Posterior cingulate gyrus (tissue), 11 donors: ENCODE measurements around the gene GABRD.

Experiments
- DNase-seq, 10 donors: peaks; one replicate each; pipeline versions ENCODE4 v3.0.0 to v3.0.0-alpha.2; 2020 to 2021; ENCODE audit warnings: mixed read lengths in 3 of 10
- intact Hi-C: fragments of 100-400 bp; cut with DNase I; formaldehyde crosslinking; loops from one replicate; pipeline ENCODE4 v1.15.1; 2023

The GABRD gene

DNA sequence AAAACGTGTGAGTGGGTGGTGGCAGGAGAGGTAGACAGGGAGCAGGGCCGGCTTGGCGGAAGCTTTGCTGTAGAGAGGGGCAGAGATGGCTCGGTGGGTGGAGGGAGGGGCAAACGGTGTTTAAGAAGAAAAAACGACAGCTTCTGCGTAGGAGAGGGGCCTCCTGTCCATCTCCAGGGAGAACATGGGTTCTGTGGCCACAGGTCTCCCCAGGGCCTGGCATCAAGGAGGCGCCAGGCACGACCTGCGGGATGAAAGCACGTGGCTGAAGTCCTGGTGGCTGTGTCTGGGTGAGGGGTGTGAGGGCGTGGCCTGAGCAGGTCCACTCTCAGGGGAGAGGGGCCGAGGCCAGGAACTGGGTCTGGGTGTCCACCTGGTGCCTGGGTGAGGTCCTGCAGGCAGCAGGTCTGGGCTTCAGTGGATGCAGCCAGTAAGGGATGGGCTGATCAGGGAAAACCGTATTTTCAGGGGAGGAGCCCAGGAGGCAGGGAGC lies 30.1 kb downstream of the GABRD start:
- no peak for DNase-seq

DNA sequence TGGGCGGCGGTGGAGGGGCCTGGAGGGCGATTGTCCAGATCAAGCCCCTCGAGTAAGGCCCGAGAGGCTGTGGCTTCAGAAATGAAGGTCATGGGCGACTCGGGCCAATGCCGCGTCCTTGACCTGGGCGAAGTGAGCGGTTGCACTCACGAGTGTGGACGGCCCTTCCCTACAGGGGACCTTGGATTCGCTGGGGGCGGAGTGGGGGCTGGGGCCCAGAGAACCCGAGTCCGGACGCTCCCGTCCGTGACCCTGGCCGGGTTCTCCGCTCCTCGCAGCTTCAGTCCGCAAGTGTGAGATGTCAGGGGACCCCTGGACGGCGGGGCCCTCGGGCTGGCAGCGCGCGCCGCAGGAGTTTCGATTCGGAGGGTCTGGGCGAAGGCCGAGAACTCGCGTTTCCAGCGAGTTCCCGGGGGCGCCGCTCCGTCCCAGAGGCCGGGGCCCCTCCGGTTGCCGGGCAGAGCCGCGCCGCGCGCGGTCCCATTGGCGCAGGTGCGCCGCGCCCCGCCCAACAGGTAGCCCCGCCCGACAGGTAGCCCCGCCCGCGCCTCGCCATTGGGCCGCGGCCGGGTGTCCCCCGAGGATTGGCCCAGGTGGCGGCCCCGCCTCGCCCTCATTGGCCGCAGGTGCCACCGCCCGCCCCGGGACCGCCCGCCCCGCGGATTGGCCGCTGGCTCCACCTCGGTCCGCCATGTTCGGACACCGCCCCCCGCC lies 30.7 kb downstream of the GABRD start, which contains the start of gene PRKCZ:
PRKCZ (plus strand) TSS at position 694 of the 714 bp plus-strand sequence. CDS start 220 bp downstream, outside the sequence.
- intact Hi-C loops, result no loop called here

More for the DNA sequence above, 30.1 kb downstream of the GABRD start:
- intact Hi-C loops, result no loop called here

DNA sequence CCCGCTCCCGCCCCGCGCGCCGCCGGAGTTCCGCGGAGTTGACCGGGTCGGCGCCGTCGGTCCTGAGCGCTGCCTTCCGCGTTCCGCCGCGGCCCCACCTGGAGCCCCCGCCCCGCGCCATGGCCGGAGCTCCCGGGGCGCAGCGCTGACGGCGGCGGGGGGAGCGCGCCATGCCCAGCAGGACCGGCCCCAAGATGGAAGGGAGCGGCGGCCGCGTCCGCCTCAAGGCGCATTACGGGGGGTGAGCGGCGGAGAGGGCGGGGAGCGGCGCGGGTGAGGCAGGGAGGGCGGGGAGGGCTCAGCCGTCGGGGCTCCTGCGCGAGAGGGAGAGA lies 31.3 kb downstream of the GABRD start:
- intact Hi-C loops, result no loop called here
- DNase-seq, result no peak

More for the DNA sequence above, 30.7 kb downstream of the GABRD start, which contains the start of gene PRKCZ:
- DNase-seq, result peak in 1 of 10 donors; percentile 76

DNA sequence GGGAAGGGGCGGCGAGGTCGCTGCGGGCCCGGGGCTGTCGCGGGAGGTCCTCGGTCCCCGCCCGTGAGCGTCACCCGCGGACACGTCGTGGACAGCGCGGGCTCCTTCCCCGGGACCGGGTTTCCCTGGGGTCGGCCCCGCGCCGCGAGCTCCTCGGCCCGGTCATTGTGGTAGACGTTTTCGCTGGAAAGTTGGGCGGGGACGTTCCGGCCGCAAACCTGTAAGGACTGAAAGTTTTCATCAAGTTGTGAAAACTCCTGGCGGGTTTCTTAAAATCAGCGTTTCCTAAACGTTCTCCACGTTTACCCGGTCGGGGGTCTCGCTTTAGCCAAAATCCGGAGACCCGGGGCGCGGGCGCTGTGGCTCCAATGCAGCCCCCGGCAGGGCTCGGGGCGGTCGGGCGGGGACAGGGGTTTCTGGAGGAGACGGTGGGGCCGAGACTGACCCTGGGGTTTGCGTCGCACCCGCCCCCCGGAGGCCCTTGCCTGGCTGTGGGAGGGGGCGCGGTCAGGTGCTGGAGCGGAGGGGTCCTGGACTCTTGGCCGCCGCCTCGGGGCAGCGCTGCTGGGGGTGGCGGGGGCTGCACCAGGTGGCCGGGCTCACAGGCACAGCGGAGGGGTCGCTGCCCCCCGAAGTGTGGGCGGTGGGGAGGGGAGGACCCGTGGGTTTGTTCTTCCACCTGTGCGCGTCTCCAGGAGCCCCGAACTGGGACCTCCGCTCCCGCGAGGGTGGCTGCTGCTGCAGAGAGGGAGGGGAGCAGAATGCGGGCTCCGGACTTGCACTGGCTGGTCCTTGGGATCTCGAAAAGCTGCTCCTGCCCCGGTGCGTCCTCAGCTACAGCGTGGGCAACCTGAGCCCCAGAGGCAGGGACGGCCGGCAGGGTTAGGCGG lies 31.9 kb downstream of the GABRD start:
- intact Hi-C loops, result no loop called here
- peak in 1 of 10 donors; percentile 68 for DNase-seq

DNA sequence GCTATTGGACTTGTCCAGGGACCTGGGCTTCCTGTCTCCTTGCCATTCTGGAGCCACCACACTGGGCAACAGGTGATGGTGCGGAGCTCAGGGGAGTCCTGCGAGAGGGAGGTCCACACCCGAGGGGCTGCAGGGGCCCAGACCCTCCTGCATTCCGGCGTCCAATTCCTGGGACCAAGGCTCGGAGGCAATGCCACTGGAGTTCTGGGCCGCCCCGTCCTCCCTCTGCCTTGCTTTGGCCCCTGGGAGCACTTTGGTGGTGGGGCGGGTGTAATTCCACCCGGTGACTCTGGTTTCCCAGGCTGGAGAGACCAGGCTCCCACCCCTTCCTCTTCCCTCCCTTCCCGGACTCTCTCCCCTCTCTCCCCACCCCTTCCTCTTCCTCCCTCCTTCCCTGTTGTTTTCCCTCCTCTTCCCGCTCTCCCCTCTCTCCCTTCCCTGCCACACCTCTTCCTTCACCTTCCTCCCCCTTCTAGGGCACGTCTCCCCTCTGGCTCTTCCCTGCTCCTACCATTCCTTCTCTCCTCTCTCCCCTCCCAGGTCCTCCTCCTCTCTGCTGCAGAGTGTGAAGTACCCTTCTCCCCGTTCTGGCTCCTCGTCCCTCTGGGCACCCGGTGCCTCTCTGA lies 33.0 kb downstream of the GABRD start:
- DNase-seq, result no peak
- intact Hi-C loops, result no loop called here

DNA sequence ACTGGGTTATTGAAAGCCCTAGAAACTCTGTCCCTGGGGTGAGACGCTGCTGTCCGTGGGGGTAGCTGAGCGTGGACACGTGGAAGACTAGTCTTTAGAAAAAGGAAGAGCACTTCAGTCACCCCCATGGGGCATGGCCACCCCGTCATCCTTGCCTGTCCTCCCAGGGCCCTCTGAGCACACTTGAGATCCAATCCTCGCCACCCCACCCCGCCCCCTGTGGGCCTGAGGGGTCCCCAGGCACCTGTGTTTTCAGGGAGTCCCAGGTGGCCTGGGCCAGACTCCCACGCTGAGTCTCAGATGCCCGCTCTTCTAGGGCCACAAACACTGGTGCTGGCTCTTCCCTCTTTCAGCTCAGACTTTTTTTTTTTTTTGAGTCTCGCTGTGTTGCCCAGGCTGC lies 33.6 kb downstream of the GABRD start:
- intact Hi-C loops, result no loop called here

DNA sequence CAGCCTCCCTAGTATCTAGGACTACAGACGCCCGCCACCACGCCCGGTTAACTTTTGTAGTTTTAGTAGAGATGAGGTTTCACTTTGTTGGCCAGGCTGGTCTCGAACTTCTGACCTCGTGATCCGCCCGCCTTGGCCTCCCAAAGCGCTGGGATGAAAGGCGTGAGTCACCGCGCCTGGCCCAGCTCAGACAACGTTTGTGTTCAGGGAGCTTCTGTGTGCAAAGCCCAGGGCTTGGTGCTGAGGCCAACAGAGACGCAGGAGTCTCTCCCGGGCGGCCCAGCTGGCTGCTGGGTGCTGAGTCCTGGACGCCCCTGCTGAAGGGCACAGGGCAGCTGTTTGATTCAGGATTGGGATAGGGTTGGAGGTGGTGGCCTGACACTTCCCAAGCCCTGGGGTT lies 34.1 kb downstream of the GABRD start:
- intact Hi-C loops, result no loop called here
- no peak for DNase-seq

More for the DNA sequence above, 33.6 kb downstream of the GABRD start:
- DNase-seq, result no peak

DNA sequence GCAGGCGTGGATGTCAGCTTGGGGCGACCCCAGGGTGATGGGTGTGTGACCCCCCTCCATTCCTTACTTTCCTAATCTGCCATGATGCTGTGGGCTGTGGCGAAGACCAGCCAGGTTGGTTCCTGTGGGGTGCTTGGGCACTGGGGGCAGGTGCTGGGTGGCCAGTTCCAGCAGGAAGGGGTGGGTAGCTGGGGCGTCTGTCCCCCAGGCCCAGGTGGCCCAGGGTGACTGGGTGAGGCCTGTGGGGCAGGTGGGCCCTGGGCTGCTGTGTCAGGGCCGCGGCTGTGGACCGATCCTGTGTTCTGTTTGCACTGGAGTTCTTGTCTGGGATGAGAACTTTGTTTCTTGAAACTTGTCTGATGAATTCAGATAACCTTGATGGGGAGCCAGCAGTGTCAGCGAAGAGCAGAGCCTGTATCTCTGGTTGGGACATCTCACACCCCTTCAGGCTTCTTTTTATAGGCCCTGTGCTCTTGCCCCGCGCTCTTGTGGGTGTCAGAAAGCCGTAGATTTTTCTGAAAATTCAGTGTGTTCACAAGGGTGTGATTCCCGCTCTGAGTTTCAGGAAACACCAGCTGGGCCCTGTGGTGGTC lies 34.7 kb downstream of the GABRD start:
- intact Hi-C loops, result no loop called here
- DNase-seq, result no peak

DNA sequence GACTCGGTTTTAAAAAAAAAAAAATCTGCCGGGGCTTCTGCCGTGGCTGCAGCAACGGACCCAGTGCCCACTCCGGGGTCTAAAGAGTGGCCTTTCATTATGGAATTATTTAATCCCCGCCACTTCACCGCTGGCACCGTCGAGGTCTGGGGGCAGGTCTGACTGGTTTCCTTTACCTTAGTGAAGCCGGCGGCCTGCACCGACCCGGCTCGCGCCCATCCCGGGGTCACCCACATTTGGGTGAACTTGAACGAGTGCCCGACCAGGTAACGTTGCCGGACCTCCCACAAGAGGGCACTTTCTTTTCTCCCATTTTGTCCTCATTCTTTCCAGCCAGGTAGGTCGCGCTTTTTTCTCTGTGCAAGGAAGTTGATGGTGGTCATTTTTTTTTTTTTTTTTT lies 35.4 kb downstream of the GABRD start:
- intact Hi-C loops, result no loop called here
- DNase-seq, result peak in 1 of 10 donors; percentile 65

DNA sequence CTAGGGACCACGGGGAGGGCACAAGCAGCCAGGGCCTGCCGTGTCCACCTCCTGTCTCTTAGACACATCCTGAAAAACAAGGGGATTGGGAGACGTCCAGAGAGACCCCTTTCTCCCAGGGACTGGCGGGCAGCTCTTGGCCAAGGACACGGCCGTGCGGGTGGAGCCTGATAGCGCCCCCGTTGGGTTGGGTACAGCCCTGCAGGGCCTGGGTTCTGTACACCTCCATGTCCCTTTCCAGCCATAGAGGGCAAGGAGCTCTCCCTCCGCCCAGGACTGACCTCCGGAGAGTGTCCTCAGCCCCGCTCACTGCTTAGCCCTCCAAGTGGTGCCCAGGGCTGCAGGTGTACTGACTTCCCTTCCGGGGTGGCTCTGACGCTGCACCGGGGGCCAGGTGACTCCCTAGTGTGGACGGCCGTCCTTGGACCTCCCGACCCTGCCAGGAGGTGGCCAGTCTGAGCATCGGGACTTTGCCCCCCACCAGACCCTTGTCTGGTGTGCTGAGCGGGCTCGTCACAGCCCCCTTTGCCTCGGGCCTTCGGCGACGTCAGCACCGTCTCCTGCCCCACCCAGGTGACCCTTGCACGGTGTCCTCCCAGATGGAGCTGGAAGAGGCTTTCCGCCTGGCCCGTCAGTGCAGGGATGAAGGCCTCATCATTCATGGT lies 36.9 kb downstream of the GABRD start:
- intact Hi-C loops, result no loop called here

DNA sequence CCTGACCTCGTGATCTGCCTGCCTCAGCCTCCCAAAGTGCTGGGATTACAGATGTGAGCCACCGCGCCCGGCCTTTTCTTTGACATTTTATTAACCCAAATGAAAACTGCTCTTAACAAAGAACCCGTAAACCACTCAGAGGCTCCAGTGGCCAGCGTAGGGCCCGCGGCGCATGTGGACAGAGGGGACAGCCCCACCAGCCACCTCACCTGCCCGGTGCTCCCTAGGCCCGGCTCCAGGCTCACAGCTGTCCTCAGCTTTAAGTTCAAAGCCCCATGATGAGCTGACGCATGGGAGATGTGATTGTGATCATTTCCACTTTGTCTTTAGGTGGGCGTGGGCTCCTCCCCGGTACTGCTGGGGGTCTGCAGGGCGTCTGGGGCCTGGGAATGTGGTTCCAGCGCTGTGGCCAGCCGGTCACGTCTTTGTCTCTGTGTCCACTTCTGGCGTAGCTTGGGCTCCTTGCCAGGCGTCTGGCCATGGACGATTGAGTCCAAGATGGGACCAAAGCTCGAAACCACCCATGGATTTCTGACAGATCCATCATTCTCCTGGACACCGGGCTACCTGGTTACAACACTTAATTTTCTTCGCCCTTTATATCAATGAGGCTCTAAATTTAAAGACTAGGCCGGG lies 37.9 kb downstream of the GABRD start:
- DNase-seq, result no peak
- intact Hi-C loops, result no loop called here

More for the DNA sequence above, 36.9 kb downstream of the GABRD start:
- peak in 1 of 10 donors; percentile 80 for DNase-seq

DNA sequence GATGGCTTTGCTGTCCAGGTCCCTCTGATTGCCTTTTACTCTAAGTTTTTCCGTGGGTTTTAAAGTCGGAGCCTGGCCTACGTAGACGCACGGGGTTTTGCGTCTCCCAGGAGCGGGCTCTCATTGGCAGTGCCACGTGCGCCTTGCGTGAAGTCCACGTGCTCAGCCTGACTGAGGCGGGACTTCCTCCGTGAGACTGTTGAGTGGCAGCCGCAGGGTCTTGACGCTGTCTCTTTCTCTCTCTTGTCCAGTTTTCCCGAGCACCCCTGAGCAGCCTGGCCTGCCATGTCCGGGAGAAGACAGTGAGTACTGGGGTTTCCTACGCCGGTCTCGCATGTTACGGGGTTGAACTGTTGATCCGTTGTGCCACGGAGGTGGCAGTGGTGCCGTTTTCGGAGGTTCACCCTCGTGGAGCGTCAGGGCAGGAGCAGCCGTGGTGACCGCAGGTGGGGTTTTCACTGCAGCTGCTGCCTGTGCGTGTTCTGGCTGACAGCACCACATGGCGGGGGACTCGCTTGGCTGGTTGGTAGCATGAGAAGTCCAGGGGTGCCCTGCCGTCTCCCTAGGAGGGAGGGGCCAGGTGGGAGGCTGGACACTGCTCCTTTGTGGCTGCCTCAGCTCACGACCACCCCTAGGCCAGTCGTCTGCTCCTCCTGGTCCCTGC lies 40.3 kb downstream of the GABRD start:
- DNase-seq, result peak in 1 of 10 donors; percentile 62
- intact Hi-C loops, result no loop called here

DNA sequence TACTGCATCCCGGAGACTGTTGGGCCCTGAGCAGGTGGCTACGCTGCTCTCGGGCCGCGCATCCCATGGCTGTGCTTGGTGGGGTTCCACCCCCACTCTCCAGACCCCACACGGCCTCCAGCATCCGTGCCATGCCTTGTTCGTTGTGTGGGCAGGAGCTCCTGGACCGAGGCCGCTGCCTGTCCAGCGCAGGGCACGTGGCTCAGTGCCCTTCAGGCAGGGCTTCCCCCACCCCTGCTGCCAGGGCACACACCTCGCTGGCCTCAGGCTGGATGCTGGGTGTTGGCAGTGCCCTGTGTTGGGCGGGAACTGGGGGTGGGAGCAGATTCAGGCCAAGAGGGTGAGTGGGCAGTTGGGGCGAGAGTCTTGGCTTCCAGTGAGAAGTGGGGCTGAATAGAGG lies 40.9 kb downstream of the GABRD start:
- intact Hi-C loops, result no loop called here
- DNase-seq, result peak in 1 of 10 donors; percentile 66

DNA sequence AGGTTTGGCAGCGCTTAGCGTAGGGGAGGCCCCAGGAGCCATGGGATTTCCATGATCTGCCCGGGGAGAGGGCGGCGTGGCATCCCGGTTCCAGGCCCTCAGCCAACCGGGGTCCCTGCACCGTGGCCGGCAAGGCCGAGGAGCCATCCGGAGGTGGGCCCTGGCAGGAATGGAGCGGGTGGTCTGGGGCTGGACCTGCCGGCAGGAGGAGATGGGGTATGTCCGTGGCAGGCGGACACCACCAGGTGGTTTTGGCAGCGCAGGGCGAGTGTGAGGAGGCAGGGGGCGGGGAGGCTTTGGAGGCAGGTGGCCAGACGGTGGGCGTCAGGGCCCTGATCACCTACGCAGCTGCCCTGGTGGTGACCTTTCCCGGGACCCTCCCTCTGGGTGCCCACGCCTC lies 41.4 kb downstream of the GABRD start:
- peak in 1 of 10 donors; percentile 67 for DNase-seq
- intact Hi-C loops, result no loop called here

DNA sequence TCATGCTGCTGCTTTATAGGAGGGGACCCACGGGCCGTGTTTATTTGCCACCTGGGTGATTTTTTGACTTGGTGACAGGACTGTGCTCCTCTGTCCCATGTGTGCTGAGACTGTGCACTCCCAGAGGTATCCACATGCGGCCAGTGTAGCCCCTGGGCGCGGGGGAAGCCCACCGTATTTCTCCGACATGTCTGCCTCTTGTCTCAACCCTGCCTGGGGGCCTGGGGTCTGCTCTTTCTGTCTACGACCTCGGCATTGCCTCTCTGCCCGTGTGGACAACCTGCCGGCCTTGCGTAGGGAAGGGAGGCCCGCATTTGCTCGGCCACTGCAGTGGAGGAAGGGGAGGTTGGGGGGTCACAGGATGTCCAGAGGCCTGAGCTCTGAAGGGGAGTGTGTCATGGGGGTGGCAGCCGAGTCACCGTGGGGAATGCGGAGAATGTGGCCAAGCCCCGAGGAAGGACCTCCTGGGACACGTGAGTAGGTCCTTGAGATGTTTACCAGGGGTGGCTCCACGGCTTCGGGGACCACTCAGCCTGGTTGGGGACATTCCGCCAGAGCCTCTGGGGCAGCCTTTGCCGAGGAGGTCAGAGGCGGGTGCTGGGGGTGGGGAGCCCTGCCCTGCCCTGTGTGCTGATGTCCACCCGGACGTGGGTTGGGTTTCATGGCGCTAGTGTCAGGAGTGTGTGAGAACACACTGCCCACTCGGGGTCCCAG lies 42.1 kb downstream of the GABRD start:
- DNase-seq, result peak in 1 of 10 donors; percentile 66
- intact Hi-C loops, result no loop called here

DNA sequence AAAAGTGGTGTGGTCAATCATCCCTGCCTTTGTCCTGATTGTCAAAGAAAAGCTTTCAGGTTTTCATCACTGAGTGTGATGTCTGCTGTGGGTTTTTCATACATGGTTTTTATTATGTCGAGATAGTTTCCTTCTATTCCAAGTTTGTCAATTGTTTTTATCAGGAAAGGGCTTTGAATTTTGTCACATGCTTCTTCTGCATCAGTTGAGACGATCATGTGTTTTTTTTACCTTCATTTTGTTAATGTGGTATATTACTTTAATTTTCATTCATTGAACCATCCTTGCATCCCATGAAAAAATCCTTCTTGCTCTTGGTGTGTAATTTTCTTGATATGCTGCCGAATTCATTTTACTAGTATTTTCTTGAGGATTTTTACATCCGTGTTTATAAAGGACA lies 46.6 kb downstream of the GABRD start:
- DNase-seq, result no peak
- intact Hi-C loops, result no loop called here

DNA sequence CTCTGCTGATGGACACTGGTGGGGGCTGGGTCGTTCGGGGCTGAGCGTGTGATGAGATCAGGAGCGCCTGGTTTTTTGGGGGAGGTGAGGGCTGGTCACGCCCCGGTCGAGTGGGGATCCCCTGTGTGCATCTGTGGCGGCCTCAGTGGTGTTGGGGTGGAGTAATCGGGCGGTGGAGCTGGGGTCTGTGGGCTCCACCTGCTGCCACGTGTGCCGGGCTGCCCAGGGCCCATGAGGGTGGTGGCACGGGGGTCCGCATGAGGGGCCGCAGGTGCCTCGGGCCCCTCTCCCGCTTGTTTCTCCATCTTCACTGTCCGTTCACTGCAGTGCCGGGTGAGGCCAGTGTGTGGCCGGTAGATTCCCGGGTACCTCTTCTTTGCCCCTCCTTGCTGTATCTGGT lies 48.2 kb downstream of the GABRD start:
- DNase-seq, result peak in 1 of 10 donors; percentile 38

DNA sequence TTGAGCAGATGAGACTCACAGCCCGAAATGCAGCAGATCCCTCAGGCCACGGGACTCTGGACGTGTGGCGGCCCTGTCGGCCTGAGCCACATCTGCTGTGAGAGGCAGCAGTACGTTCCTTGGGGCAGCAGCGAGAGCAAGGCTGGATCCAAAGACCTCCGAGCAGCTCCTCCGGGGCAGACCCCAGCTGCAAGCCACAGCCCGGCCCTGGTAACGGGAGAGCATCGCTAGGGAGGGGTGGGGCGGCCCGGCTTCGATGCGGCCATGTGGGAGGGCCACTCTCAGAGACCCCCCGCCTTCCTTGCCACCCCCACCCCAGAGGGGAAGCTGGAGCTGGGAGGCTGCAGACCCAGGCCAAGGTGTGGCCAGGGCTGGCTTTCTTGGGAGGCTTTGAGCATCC lies 48.8 kb downstream of the GABRD start:
- peak in 2 of 10 donors; percentile 49 to 66 for DNase-seq
- intact Hi-C loops, result no loop called here

More for the DNA sequence above, 48.2 kb downstream of the GABRD start:
- intact Hi-C loops, result no loop called here
